ENCODE data around the gene SH2D3C.

SH2D3C gene

DNA sequence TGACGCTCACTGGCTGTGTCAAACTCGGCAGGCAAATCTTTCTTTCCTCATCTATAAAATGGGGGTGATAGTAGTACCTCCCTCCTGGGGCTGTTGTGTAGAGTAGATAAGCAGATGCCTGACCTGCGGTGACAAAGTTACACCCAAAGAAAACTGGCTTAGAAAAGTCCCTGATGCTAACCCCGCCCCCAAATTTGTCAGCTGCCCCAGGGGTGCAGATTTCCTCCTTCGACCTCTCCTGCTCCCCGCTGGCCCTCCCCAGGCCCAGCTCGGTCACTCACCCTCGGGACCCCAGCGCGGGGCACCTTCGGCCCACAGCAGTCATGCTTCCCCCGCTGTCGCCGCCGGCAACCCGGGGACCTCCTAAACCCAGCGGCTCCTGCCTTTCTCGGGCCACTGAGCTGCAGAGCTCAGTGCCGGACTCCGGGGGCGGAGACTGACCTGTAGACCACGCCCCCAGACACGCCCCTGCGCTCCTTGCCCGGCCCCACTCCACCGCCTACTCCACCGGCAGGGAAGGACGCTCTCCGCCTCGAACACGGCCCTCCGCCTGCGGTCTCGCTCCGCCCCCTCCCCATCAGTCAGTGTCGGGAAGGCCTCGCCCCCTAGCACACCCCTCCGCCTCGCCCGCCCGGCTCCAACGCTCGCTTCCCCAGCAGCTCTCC, 7.4 kb downstream of the SH2D3C start:
- DNase-seq (ENCODE audit: low read depth in 2 of 2) = peak; percentile 97 to 99
- TF ChIP-seq, protein P1, sequence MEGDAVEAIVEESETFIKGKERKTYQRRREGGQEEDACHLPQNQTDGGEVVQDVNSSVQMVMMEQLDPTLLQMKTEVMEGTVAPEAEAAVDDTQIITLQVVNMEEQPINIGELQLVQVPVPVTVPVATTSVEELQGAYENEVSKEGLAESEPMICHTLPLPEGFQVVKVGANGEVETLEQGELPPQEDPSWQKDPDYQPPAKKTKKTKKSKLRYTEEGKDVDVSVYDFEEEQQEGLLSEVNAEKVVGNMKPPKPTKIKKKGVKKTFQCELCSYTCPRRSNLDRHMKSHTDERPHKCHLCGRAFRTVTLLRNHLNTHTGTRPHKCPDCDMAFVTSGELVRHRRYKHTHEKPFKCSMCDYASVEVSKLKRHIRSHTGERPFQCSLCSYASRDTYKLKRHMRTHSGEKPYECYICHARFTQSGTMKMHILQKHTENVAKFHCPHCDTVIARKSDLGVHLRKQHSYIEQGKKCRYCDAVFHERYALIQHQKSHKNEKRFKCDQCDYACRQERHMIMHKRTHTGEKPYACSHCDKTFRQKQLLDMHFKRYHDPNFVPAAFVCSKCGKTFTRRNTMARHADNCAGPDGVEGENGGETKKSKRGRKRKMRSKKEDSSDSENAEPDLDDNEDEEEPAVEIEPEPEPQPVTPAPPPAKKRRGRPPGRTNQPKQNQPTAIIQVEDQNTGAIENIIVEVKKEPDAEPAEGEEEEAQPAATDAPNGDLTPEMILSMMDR (IDR thresholded peaks at IDR 0.05; ENCODE audit: low read depth, low read length) = no peak
- peak overlapping the region; percentile 49 to 60 for H3K4me3 ChIP-seq (replicated peaks in 1 of 2; ENCODE audit: low read depth in 2 of 2, low read length in 2 of 2)

DNA sequence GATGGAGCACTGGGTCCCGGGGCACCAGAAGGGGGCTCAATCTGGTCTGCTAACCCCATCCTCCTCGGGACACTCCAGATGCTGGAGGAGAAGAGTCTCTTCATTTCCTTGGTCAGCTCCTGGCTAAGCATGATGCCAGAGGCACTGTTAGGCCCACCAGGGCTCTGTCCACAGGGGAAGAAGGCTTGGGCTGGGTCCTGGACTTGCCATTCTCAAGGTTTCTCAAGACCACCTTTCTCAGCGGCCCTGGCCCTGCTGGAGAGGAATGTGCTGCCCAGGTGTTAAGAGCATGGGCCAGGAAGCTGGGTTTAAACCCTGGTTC, 7.9 kb downstream of the SH2D3C start:
- H3K4me3 ChIP-seq (replicated peaks in 1 of 2; ENCODE audit: low read depth in 2 of 2, low read length in 2 of 2) = peak overlapping the region; percentile 14 to 49
- TF ChIP-seq, protein P1 (IDR thresholded peaks at IDR 0.05; ENCODE audit: low read depth, low read length) = no peak

DNA sequence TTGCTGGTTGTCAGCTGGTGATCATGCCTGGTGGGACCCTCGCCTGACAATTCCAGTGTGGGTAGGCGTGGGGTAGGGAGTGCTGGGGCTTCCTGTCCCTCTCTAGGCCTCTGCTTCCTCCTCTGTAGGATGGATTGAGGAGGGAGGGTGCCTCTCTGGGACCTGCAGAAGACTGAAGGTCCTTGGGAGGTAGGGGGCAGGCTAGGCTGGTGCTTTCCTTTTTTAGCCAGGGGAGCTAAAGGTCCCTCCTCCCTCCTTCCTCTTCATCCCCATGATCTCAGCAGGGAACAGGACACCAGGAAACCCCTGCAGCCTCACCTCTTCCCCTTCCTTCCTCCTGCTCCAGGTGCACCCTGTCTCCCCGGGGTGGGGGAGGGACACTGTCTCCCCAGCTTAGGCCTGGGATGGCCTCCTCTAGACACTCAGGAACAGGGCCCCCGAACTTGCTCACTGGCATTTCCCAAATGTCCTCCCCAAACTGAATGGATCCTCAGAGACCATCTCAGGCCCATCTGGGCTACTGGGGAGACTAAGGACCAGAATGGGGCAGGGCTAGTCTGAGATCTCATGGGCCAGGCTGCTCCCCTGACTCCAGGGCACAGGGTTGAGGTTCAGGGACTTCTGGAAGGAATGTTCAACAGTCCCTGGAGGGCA, 8.4 kb downstream of the SH2D3C start:
- TF ChIP-seq, protein P1 (IDR thresholded peaks at IDR 0.05; ENCODE audit: low read depth, low read length) = no peak
- peak overlapping the region in 1 of 2 donors; percentile 5 for H3K4me3 ChIP-seq (replicated peaks in 1 of 2; ENCODE audit: low read depth in 2 of 2, low read length in 2 of 2)
- DNase-seq (ENCODE audit: low read depth in 2 of 2) = no peak

More for the DNA sequence above, 7.9 kb downstream of the SH2D3C start:
- DNase-seq (ENCODE audit: low read depth in 2 of 2) = no peak

DNA sequence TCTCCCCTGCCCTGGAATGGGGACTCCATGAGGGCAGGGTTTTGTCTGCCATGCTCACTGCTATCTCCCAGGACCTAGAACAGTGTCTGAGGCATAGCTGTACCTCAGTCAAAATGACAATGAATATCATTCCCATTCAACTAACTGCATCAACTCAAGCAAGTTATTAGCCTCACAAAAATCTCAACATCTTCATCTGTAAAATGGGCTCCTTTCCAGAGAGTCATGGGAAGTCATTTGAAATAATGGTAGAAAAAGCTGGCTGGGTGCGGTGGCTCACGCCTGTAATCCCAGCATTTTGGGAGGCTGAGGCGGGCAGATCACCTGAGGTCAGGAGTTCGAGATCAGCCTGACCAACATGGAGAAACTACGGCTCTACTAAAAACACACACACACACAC, 9.4 kb downstream of the SH2D3C start:
- TF ChIP-seq, protein P1 (IDR thresholded peaks at IDR 0.05; ENCODE audit: low read depth, low read length) = no peak
- no peak for DNase-seq (ENCODE audit: low read depth in 2 of 2)
- no peak overlapping the region for H3K4me3 ChIP-seq (replicated peaks in 1 of 2; ENCODE audit: low read depth in 2 of 2, low read length in 2 of 2)

DNA sequence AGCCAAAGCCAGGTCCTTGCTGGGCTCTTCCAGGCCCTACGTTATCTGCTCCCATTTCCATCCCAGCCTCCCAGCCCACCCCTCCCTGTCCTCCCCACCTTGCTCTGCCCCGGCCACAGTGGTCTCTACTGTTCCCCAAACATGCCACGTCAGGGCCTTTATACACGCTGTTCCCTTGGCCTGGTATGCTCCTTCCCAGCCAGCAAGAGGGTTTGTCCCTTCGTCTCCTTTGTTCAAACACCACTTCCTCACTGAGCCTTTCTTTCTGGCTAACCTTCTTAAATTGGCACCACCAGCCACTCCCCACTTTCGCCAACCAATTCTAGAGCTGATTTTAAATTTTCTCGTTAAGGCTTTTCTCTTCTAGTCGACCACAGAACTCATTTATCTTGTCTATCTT, 9.8 kb downstream of the SH2D3C start:
- TF ChIP-seq, protein P1 (IDR thresholded peaks at IDR 0.05; ENCODE audit: low read depth, low read length) = no peak
- H3K4me3 ChIP-seq (replicated peaks in 1 of 2; ENCODE audit: low read depth in 2 of 2, low read length in 2 of 2) = no peak overlapping the region
- no peak for DNase-seq (ENCODE audit: low read depth in 2 of 2)

DNA sequence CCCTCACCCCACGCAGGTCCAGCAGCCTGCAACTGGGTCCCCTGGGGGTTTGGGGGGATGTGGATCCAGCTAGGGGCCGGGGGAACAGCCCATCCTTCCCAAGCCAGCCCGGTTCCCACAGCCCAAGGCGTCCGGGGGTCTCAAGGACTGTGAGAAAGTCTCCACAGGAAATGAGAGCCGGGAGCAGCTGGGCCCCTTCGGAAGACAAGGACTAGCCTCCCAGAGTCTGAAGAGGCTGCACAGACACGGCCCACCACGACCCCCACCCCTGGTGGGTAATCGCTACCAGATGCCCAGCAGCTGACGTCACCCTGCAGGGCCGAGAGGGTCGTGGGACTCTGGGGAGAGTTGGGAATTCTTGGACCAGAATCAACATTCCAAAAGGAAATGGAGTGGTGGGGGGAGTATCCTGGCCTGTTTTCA, 10.5 kb downstream of the SH2D3C start:
- TF ChIP-seq, protein P1 (IDR thresholded peaks at IDR 0.05; ENCODE audit: low read depth, low read length) = no peak
- peak in 1 of 2 donors; percentile 42 for DNase-seq (ENCODE audit: low read depth in 2 of 2)
- H3K4me3 ChIP-seq (replicated peaks in 1 of 2; ENCODE audit: low read depth in 2 of 2, low read length in 2 of 2) = no peak overlapping the region

All from cardiac fibroblast (primary cell).